HEK293T (cell line): ENCODE data around the gene KIRREL3.

Experiments used
- CTCF ChIA-PET: fragments of 350-600 bp; formaldehyde crosslinking; extraction: SDS; loops from one replicate; lab custom pipeline; 2021; ENCODE audit warnings: antibody characterized with exemption, inconsistent platforms; lab: Yijun Ruan, JAX
- POLR2A ChIA-PET: fragments of 350-600 bp; formaldehyde crosslinking; extraction: SDS; loops from one replicate; lab custom pipeline; 2020; ENCODE audit warnings: antibody characterized with exemption, inconsistent platforms; lab: Yijun Ruan, JAX
- DNase-seq: peaks from one replicate; pipeline ENCODE4 v3.0.0; 2012; ENCODE audit warnings: mixed read lengths; ENCODE audit errors: extremely low spot score
- ARNT ChIP-seq: fragments of 450-650 bp; IDR thresholded peaks from 2 replicates; pipeline ENCODE4 v1.6.1; 2017; ENCODE audit warnings: mild to moderate bottlenecking
- BHLHE40 ChIP-seq: fragments of 450-650 bp; IDR thresholded peaks from 2 replicates; pipeline ENCODE4 v1.6.1; 2016; ENCODE audit warnings: mild to moderate bottlenecking, moderate library complexity, borderline replicate concordance
- CTBP1 ChIP-seq: fragments of 450-650 bp; IDR thresholded peaks from 2 replicates; pipeline ENCODE4 v1.6.1; 2016; ENCODE audit warnings: borderline replicate concordance
- ELF4 ChIP-seq: fragments of 450-650 bp; IDR thresholded peaks from 2 replicates; pipeline ENCODE4 v1.6.1; 2017; ENCODE audit warnings: antibody characterized with exemption
- FOXA1 ChIP-seq: fragments of 450-650 bp; IDR thresholded peaks from 2 replicates; pipeline ENCODE4 v1.6.1; 2016; ENCODE audit warnings: mild to moderate bottlenecking
- FOXK2 ChIP-seq: fragments of 450-650 bp; IDR thresholded peaks from 2 replicates; pipeline ENCODE4 v1.6.1; 2016; ENCODE audit warnings: mild to moderate bottlenecking
- FOXM1 ChIP-seq: fragments of 450-650 bp; IDR thresholded peaks from 2 replicates; pipeline ENCODE4 v1.6.1; 2017; ENCODE audit warnings: mild to moderate bottlenecking, borderline replicate concordance
- HDGF ChIP-seq: fragments of 450-650 bp; IDR thresholded peaks from 2 replicates; pipeline ENCODE4 v1.6.1; 2017; ENCODE audit warnings: antibody characterized with exemption, borderline replicate concordance
- L3MBTL2 ChIP-seq: fragments of 450-650 bp; conservative IDR thresholded peaks from 2 replicates; pipeline ENCODE4 v1.6.1; 2016; ENCODE audit warnings: mild to moderate bottlenecking
- LEF1 ChIP-seq: fragments of 450-650 bp; IDR thresholded peaks from 2 replicates; pipeline ENCODE4 v1.6.1; 2017; ENCODE audit warnings: mild to moderate bottlenecking, borderline replicate concordance
- NFRKB ChIP-seq: fragments of 450-650 bp; IDR thresholded peaks from 2 replicates; pipeline ENCODE4 v1.6.1; 2016; ENCODE audit warnings: mild to moderate bottlenecking, moderate library complexity
- SP1 ChIP-seq: fragments of 450-650 bp; IDR thresholded peaks from 2 replicates; pipeline ENCODE4 v1.6.1; 2017
- SUZ12 ChIP-seq: fragments of 450-650 bp; IDR thresholded peaks from 2 replicates; pipeline ENCODE4 v1.6.1; 2016; ENCODE audit warnings: mild to moderate bottlenecking
- TARDBP ChIP-seq: fragments of 450-650 bp; IDR thresholded peaks from 2 replicates; pipeline ENCODE4 v1.6.1; 2016
- ZNF384 ChIP-seq: fragments of 450-650 bp; IDR thresholded peaks from 2 replicates; pipeline ENCODE4 v1.6.1; 2016
- TF ChIP-seq, protein P1 (sequence below): fragments of 450-650 bp; IDR thresholded peaks from 2 replicates; pipeline ENCODE4 v1.6.1; 2016

Gene KIRREL3

GRCh38 chr11:126837581-126837980 lies 163.0 kb downstream of the KIRREL3 start:
- CTCF ChIA-PET: no interaction called here
- DNase-seq: no peak
- TF ChIP-seq NFRKB: no peak
- TF ChIP-seq, protein P1, sequence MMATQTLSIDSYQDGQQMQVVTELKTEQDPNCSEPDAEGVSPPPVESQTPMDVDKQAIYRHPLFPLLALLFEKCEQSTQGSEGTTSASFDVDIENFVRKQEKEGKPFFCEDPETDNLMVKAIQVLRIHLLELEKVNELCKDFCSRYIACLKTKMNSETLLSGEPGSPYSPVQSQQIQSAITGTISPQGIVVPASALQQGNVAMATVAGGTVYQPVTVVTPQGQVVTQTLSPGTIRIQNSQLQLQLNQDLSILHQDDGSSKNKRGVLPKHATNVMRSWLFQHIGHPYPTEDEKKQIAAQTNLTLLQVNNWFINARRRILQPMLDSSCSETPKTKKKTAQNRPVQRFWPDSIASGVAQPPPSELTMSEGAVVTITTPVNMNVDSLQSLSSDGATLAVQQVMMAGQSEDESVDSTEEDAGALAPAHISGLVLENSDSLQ: no peak
- no peak for TF ChIP-seq FOXA1
- TF ChIP-seq ARNT: no peak
- no peak for TF ChIP-seq SUZ12
- TF ChIP-seq TARDBP: no peak
- TF ChIP-seq BHLHE40: no peak
- no peak for TF ChIP-seq FOXM1
- TF ChIP-seq FOXK2: no peak
- TF ChIP-seq HDGF: no peak
- no peak for TF ChIP-seq LEF1
- TF ChIP-seq ELF4: no peak
- no peak for TF ChIP-seq CTBP1
- TF ChIP-seq SP1: no peak
- TF ChIP-seq L3MBTL2: no peak
- no peak for TF ChIP-seq ZNF384
- POLR2A ChIA-PET: no interaction called here

GRCh38 chr11:126834573-126834972 lies 166.0 kb downstream of the KIRREL3 start:
- DNase-seq: no peak
- no peak for TF ChIP-seq ARNT
- TF ChIP-seq L3MBTL2: no peak
- no peak for TF ChIP-seq CTBP1
- TF ChIP-seq, protein P1: no peak
- no peak for TF ChIP-seq NFRKB
- TF ChIP-seq TARDBP: no peak
- no peak for TF ChIP-seq SUZ12
- TF ChIP-seq ZNF384: no peak
- no peak for TF ChIP-seq FOXM1
- POLR2A ChIA-PET: no interaction called here
- CTCF ChIA-PET: no interaction called here

GRCh38 chr11:126834149-126834548 lies 166.4 kb downstream of the KIRREL3 start:
- no peak for TF ChIP-seq SUZ12
- no peak for TF ChIP-seq L3MBTL2
- no peak for TF ChIP-seq FOXM1
- DNase-seq: no peak
- ChIA-PET POLR2A (no interaction called here), CTCF (no interaction called here)

DNA sequence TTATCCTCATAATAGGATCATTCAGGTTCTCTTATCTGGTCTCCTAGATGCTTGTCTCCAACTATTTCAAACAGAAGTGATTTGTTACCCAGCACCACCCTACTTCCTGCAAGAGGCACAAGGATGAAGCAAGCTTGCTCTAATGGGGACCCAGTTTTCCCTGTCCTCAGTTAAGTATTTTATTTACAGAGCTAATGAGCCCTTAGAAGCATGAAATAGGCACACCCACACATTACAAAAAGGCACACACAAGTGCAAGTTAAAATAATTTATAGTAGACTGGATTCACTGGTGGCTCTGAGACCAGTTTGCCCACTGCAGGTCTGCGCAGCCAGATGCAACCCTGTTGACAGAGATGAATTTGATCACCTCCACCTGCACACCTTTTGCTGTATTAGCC lies 167.5 kb downstream of the KIRREL3 start:
- DNase-seq: no peak
- CTCF ChIA-PET: no interaction called here

DNA sequence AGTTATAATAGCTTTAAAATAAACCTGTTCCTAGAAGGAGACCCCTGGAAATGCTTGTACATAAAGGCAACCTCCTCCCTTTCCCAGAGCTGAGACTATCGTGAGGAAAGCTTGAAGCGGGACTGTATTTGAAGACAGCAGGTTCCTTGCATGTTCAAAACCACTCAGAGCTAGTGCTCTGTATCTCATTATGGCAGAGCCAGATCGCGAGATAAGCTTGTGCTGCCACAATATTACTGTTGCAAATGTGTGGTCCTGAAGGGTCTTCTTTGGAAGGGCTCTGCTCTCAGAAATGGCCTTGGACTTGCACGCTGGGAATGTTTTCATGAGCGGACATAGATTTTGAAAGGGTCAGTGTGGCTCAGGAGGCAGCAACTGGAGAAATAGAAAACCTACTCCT lies 168.2 kb downstream of the KIRREL3 start:
- no peak for DNase-seq
- TF ChIP-seq FOXA1 (no peak), L3MBTL2 (no peak), TARDBP (no peak), BHLHE40 (no peak), ARNT (no peak), SP1 (no peak), FOXK2 (no peak), LEF1 (no peak), CTBP1 (no peak), FOXM1 (no peak), ELF4 (no peak), HDGF (no peak), ZNF384 (no peak), SUZ12 (no peak), NFRKB (no peak)
- TF ChIP-seq, protein P1: no peak
- ChIA-PET CTCF (no interaction called here), POLR2A (no interaction called here)

More for the DNA sequence above, 167.5 kb downstream of the KIRREL3 start:
- no peak for TF ChIP-seq SUZ12
- no peak for TF ChIP-seq FOXM1
- TF ChIP-seq HDGF: no peak
- no peak for TF ChIP-seq BHLHE40
- TF ChIP-seq ARNT: no peak
- POLR2A ChIA-PET: no interaction called here

- ChIA-PET POLR2A (no interaction called here), CTCF (no interaction called here)
- TF ChIP-seq CTBP1 (no peak), SUZ12 (no peak), NFRKB (no peak), FOXK2 (no peak), SP1 (no peak), ARNT (no peak)
- no peak for DNase-seq
These were observed 170.3 kb downstream of the KIRREL3 start for GRCh38 chr11:126830216-126830806.

DNA sequence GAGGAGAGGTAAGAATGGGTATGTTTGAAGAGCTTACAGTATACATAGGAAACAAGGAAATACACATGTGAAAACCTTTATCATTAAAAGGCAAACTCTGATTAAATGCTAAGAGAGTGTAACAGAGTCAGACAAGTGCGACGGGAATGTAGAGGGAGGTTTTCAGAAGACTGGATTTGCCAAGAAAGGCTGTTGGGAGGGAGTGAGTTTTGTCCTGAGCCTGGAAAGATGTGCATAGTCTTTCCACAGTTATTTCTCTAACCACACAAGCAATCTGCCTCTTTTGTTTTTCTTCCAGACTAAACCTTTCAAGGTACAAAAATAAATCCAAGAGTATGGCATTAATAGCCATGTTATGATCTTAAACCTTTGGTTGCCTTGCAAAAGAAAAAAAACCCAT lies 170.9 kb downstream of the KIRREL3 start:
- no peak for DNase-seq
- ChIA-PET CTCF (no interaction called here), POLR2A (no interaction called here)
- no peak for TF ChIP-seq FOXK2
- TF ChIP-seq FOXA1: no peak
- no peak for TF ChIP-seq HDGF
- no peak for TF ChIP-seq BHLHE40
- TF ChIP-seq SUZ12: no peak
- no peak for TF ChIP-seq NFRKB
- TF ChIP-seq, protein P1: no peak
- no peak for TF ChIP-seq TARDBP
- no peak for TF ChIP-seq ARNT
- TF ChIP-seq ZNF384: no peak
- no peak for TF ChIP-seq L3MBTL2
- no peak for TF ChIP-seq FOXM1
- no peak for TF ChIP-seq CTBP1
- no peak for TF ChIP-seq LEF1
- TF ChIP-seq SP1: no peak
- TF ChIP-seq ELF4: no peak
